NT2/D1 (cell line): Measurements from ENCODE around the gene NAV1.
"Not testable (repeated sequence)": the region's sequence is repeated elsewhere in the genome, so short reads cannot be mapped to it uniquely, and the experiment has no call there.

Experiments used
- DNase-seq: peaks from one replicate; pipeline ENCODE4 v3.0.0-alpha.2; 2011; ENCODE audit warnings: low read depth, low spot score
- H3K27me3 ChIP-seq: 2 replicates; pipeline ENCODE4 v1.6.0; 2011; ENCODE audit warnings: mild to moderate bottlenecking; ENCODE audit not compliant: insufficient read length, insufficient read depth
- H3K36me3 ChIP-seq: 2 replicates; pipeline ENCODE4 v1.6.1; 2011; ENCODE audit warnings: mild to moderate bottlenecking, low read length, mixed read lengths; ENCODE audit not compliant: insufficient read depth, insufficient read length
- H3K4me1 ChIP-seq: 2 replicates; pipeline ENCODE4 v1.5.1; 2011; ENCODE audit not compliant: insufficient read depth, insufficient read length
- H3K4me3 ChIP-seq: 2 replicates; pipeline ENCODE4 v1.5.1; 2011; ENCODE audit warnings: low read depth; ENCODE audit not compliant: insufficient read length
- H3K9ac ChIP-seq: 2 replicates; pipeline ENCODE4 v1.6.0; 2011; ENCODE audit warnings: low read depth; ENCODE audit not compliant: insufficient read length
- H3K9me3 ChIP-seq: 2 replicates; pipeline ENCODE4 v1.5.1; 2011; ENCODE audit warnings: mild to moderate bottlenecking, low read length; ENCODE audit not compliant: insufficient read depth
- SUZ12 ChIP-seq: IDR thresholded peaks from 2 replicates; pipeline ENCODE4 v1.6.1; 2011; ENCODE audit not compliant: insufficient read length, insufficient read depth; ENCODE audit errors: extremely low read depth
- YY1 ChIP-seq: IDR thresholded peaks from 2 replicates; pipeline ENCODE4 v1.6.1; 2011; ENCODE audit not compliant: insufficient read length, insufficient read depth
- ZNF274 ChIP-seq: IDR thresholded peaks from 2 replicates; pipeline ENCODE4 v1.6.1; 2011; ENCODE audit warnings: mild to moderate bottlenecking, low read depth, low read length

NAV1 gene

DNA sequence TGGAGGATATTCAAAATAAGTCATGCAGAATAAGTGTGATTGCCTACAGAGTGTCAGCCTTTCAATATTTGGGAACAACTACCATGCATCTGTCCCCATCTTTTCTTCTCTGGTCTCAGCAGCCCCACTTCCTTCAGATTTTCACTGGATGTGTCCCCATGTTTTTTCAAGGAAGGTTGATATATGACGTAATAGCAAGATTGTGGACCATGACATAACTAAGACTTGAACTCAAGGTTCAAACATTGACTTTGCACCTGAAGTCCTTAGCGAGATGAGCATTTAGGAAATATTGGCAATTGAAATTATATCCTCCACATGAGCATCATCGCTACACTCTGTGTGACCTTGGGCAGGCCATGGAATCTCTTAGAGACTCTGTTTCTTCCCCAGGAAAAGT lies 5.8 kb downstream of the NAV1 start:
- DNase-seq, result no peak
- H3K4me1 ChIP-seq, result peaks cover 5% of the 10 kb centered on the region
- H3K27me3 ChIP-seq, result peaks cover 34% of the 10 kb centered on the region

DNA sequence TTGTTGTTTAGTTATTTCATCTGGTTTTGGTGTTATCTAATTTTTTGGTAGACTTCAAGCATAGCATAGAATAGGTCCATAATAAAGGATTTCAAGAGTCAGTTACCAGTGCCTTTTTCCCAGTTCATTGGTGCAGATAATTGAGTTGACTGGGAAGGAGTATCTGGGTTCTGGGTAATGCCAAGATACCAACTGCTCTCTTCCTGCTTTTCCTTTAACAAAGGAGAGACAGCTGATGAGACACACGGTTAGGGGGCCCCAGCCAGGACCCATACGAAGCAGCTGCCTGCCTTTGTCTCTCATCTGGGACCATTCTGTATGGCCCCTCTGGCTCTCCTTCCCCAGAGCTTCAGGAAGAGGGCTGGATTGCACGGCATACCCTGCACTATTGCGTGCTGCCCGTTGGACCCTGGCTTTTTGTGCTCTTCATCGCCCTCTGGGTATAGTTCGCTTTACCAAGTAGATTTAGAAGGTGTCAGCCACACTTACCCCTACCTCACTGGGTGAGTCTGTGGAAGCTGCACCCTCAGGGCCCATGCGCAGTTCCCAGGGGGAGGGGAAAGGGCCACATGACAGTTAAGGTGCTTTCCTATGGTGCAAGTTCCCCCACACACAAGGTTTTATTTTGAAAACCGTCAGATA lies 7.0 kb downstream of the NAV1 start:
- Histone ChIP-seq H3K36me3 (no peaks in the 10 kb centered on the region), H3K4me3 (no peak overlapping the region), H3K9me3 (no peaks in the 10 kb centered on the region), H3K9ac (no peak overlapping the region), H3K27me3 (peaks cover 21% of the 10 kb centered on the region), H3K4me1 (peaks cover 5% of the 10 kb centered on the region)
- DNase-seq, result no peak
- no peak for TF ChIP-seq SUZ12
- no peak for TF ChIP-seq ZNF274
- TF ChIP-seq YY1, result no peak

More for the DNA sequence above, 5.8 kb downstream of the NAV1 start:
- H3K9me3 ChIP-seq, result no peaks in the 10 kb centered on the region
- no peak overlapping the region for H3K4me3 ChIP-seq
- no peaks in the 10 kb centered on the region for H3K36me3 ChIP-seq
- TF ChIP-seq SUZ12 (no peak), YY1 (no peak), ZNF274 (no peak)
- no peak overlapping the region for H3K9ac ChIP-seq

DNA sequence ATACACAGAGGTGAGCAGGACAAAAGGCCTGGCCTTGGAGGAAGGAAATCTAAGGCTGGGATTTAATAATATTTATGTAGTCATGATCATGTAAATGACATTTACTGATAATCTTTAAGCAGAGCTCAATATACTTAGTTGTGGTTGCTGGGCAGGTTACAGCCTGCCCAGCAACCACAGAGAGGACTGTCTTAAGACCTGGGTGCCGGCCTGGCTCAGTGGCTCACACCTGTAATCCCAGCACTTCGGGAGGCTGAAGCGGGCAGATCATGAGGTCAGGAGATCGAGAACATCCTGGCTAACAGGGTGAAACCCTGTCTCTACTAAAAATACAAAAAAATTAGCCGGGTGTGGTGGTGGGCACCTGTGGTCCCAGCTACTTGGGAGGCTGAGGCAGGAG lies 10.6 kb downstream of the NAV1 start:
- not testable (repeated sequence) for H3K27me3 ChIP-seq, H3K9me3 ChIP-seq, H3K4me3 ChIP-seq, H3K4me1 ChIP-seq, DNase-seq, H3K9ac ChIP-seq, H3K36me3 ChIP-seq

DNA sequence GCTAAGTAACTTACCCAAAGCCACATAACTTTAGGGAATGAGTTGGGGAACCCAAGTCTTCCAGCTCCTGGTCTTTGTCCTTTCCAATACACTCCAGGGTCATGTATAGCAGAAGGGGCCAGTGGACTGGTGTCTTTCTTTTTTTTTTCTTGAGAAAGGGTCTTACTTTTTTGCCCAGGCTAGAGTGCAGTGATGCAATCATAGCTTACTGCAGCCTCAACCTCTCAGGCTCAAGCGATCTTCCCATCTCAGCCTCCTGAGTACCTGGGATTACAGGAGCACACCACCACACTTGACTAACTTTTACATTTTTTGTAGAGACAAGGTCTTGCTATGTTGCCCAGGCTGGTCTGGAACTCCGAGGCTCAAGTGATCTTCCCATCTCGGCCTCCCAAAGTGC lies 12.2 kb downstream of the NAV1 start:
- H3K4me3 ChIP-seq, result no peak overlapping the region
- no peaks in the 10 kb centered on the region for H3K27me3 ChIP-seq
- no peaks in the 10 kb centered on the region for H3K9me3 ChIP-seq
- no peaks in the 10 kb centered on the region for H3K36me3 ChIP-seq
- H3K9ac ChIP-seq, result no peak overlapping the region
- TF ChIP-seq SUZ12 (no peak), YY1 (no peak), ZNF274 (no peak)
- no peak for DNase-seq
- H3K4me1 ChIP-seq, result peaks cover 6% of the 10 kb centered on the region

DNA sequence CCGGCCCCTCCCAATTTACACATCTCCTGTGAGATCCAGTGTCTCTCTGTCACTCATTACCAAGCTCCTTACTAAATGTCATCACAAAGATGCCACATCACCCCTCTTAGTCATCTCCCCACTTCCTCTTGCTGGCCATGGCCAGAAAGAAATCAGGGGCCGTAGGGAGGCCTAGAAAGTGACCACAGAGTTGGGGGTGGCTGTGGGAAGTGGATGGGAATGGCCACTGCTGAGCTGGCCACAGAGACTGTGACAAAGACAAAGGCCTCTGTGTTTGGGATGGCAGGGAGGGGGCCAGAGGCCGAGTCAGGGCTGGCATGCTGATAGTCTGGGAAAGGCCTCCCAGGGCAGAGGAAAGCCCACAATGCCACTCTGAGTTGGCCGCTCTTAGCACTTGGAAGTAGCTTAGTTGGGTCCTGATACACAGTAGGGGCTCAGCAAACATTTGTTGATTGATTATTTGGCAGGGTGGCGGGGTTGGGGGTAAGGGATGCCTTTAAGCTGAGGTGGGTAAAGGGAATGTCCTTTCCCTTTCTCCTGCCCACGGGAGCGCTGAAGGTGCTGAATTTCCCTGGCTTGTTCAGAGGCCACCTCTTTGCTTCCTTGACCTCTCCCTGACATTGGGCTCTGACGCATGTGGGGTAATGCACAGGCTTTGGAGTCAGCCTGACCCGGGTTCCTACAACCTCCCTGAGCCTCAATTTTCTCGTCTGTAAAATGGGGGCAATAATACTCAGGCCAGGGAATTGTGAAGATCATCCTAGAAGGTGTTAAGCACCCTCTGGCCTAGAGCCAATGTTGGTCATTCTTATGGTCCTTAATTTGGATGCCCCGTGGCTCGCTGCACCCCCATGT lies 13.2 kb downstream of the NAV1 start:
- TF ChIP-seq YY1 (no peak), SUZ12 (no peak), ZNF274 (no peak)
- Histone ChIP-seq H3K36me3 (no peaks in the 10 kb centered on the region), H3K9ac (no peak overlapping the region), H3K4me1 (peaks cover 9% of the 10 kb centered on the region), H3K27me3 (no peaks in the 10 kb centered on the region), H3K4me3 (no peak overlapping the region), H3K9me3 (no peaks in the 10 kb centered on the region)
- no peak for DNase-seq

DNA sequence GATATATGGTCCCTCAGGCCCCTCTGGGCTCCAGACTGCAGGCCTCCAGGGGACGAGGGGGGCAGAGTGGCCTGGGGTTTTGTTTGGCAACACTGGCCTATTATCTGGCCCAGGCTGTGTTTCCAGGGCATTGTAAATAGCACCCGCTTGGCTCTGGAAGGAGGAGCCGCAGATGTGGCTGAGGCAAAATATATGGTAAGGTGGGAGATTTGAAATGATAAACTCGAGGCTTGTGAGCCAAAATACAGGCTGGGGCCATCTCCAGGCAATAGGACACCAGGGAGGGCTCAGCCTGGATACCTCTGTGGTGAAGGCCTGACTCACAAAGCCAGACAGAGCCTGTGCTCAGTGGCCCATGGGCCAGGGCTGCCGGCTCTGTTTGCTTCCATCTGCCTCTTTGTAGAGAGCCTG lies 14.0 kb downstream of the NAV1 start:
- DNase-seq, result no peak
- Histone ChIP-seq H3K4me1 (peaks cover 11% of the 10 kb centered on the region), H3K4me3 (no peak overlapping the region), H3K9ac (peak overlapping the region; percentile 33), H3K9me3 (no peaks in the 10 kb centered on the region), H3K36me3 (no peaks in the 10 kb centered on the region), H3K27me3 (no peaks in the 10 kb centered on the region)
- TF ChIP-seq SUZ12 (no peak), YY1 (no peak), ZNF274 (no peak)

DNA sequence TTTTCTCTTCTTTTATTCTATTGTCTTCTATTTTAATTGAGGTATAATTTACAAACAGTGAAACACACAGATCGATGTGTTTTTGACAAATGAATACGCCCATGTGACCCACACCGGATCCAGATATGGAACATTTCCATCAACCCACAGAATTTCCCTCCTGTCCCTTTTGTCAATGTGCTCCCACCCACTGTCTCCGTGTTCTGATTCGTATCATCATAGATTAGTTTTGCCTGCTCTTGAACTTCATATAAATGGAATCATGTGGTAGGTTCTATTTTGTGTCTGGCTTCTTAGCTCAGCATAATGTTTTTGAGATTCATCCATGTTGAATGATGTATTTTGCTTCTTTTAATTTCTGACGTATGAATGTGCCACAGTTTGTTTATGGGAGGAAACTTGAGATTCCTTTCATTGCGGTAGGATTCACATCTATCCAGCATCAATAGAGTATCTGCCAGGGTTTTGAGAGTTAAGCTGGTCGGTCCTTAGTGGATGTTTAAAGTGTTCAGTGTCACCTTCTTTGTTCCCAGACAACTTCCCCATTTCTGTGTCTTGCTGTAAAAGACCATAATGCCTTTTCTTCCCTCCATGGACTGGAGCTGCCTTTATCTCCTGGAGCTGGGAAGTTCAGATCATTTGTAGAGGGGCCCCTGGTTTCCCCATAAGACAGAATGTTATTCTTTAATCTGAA lies 14.7 kb downstream of the NAV1 start:
- no peak for TF ChIP-seq SUZ12
- no peak for TF ChIP-seq ZNF274
- TF ChIP-seq YY1, result no peak
- Histone ChIP-seq H3K27me3 (no peaks in the 10 kb centered on the region), H3K36me3 (no peaks in the 10 kb centered on the region), H3K4me3 (no peak overlapping the region), H3K4me1 (peaks cover 11% of the 10 kb centered on the region), H3K9me3 (no peaks in the 10 kb centered on the region), H3K9ac (no peak overlapping the region)
- DNase-seq, result no peak
